K562 (cell line): ENCODE data around the gene H3-3A. TPM values are rescaled to one million over a fixed set of nuclear protein-coding genes. Genes with fewer than 3 reads are reported as not detected.

ENCODE experiments used
- ATF7 ChIP-seq: fragments of 450-650 bp; IDR thresholded peaks from 2 replicates; pipeline ENCODE4 v1.7.1; 2014; ENCODE audit warnings: mild to moderate bottlenecking, moderate library complexity
- BCL6 ChIP-seq: fragments of 250-450 bp; sonication (Bioruptor Pico); IDR thresholded peaks from 2 replicates; pipeline ENCODE4 v1.4.0; 2020
- BRCA1 ChIP-seq, 2 experiments: fragments of 450-650 bp in 1 of 2; sonication (generic) in 1 of 2; formaldehyde crosslinking in 1 of 2; IDR thresholded peaks; 2 replicates each; pipeline versions ENCODE4 v1.5.0 to v1.6.1; 2017 to 2020; ENCODE audit warnings: mild to moderate bottlenecking in 1 of 2, missing genetic modification reagents in 1 of 2
- CEBPG ChIP-seq, 3 experiments: fragments of 200-800 bp in 1 of 3; sonication (Bioruptor generic) in 1 of 3; sonication (generic) in 1 of 3; formaldehyde crosslinking in 1 of 3; IDR thresholded peaks in 2 of 3; conservative IDR thresholded peaks in 1 of 3; 2 replicates each; pipeline versions ENCODE4 v1.6.1 to v1.8.0; 2016 to 2022; ENCODE audit warnings: missing compliant biosample characterization in 2 of 3, missing genetic modification characterization in 2 of 3, mild to moderate bottlenecking in 1 of 3, missing genetic modification reagents in 1 of 3
- CLOCK ChIP-seq: fragments of 250-450 bp; sonication (Bioruptor Pico); IDR thresholded peaks from 2 replicates; pipeline ENCODE4 v1.4.0; 2020; ENCODE audit warnings: mild to moderate bottlenecking, moderate library complexity, borderline replicate concordance
- COPS2 ChIP-seq: fragments of 450-650 bp; conservative IDR thresholded peaks from 2 replicates; pipeline ENCODE4 v1.6.1; 2016; ENCODE audit warnings: mild to moderate bottlenecking, moderate library complexity
- CREB3 ChIP-seq: fragments of 450-650 bp; conservative IDR thresholded peaks from 2 replicates; pipeline ENCODE4 v1.6.1; 2016; ENCODE audit warnings: missing genetic modification characterization, low read depth, mild to moderate bottlenecking, missing compliant biosample characterization, moderate library complexity
- DLX4 ChIP-seq: fragments of 250-450 bp; sonication (Bioruptor Pico); IDR thresholded peaks from 2 replicates; pipeline ENCODE4 v1.6.1; 2021; ENCODE audit warnings: mild to moderate bottlenecking
- FUS ChIP-seq: fragments of 200-400 bp; formaldehyde crosslinking; optimal IDR thresholded peaks from 2 replicates; pipeline ENCODE3; 2017; ENCODE audit warnings: low read depth, low read length
- GTF2A2 ChIP-seq: IDR thresholded peaks from 2 replicates; pipeline ENCODE4 v1.6.1; 2016; ENCODE audit warnings: mild to moderate bottlenecking, missing genetic modification characterization, missing compliant biosample characterization
- GTF2E2 ChIP-seq: fragments of 200-800 bp; sonication (Bioruptor generic); IDR thresholded peaks from 2 replicates; pipeline ENCODE4 v1.6.1; 2016; ENCODE audit warnings: missing genetic modification characterization, missing compliant biosample characterization
- HDAC8 ChIP-seq: fragments of 450-650 bp; IDR thresholded peaks from 2 replicates; pipeline ENCODE4 v1.6.1; 2016; ENCODE audit warnings: mild to moderate bottlenecking, missing genetic modification characterization, moderate library complexity, missing compliant biosample characterization
- HLTF ChIP-seq: fragments of 450-650 bp; IDR thresholded peaks from 2 replicates; pipeline ENCODE4 v1.6.1; 2016
- HNRNPH1 ChIP-seq: fragments of 200-400 bp; formaldehyde crosslinking; optimal IDR thresholded peaks from 2 replicates; pipeline ENCODE3; 2017; ENCODE audit warnings: low read depth, mild to moderate bottlenecking, low read length, moderate library complexity
- MEF2A ChIP-seq: IDR thresholded peaks from 2 replicates; pipeline ENCODE4 v1.6.1; 2011; ENCODE audit warnings: low read depth, mild to moderate bottlenecking, low read length, moderate library complexity; ENCODE audit not compliant: control insufficient read depth
- MTA3 ChIP-seq: fragments of 450-650 bp; formaldehyde crosslinking; IDR thresholded peaks from 2 replicates; pipeline ENCODE4 v1.6.1; 2017; ENCODE audit warnings: mild to moderate bottlenecking, borderline replicate concordance
- NFIC ChIP-seq: fragments of 450-650 bp; IDR thresholded peaks from 2 replicates; pipeline ENCODE4 v1.6.1; 2017; ENCODE audit warnings: mild to moderate bottlenecking, inconsistent platforms
- NONO ChIP-seq, 2 experiments: fragments of 200-400 bp in 1 of 2; fragments of 450-650 bp in 1 of 2; formaldehyde crosslinking in 1 of 2; IDR thresholded peaks; 2 replicates each; pipeline ENCODE4 v1.6.1; 2017; ENCODE audit warnings: low read depth in 2 of 2, mild to moderate bottlenecking in 2 of 2, moderate library complexity in 2 of 2, low read length in 1 of 2
- POLR2AphosphoS2 ChIP-seq: IDR thresholded peaks from 2 replicates; pipeline ENCODE4 v1.6.1; 2012; ENCODE audit warnings: low read length, improper control_type of control experiment
- RCOR1 ChIP-seq, 2 experiments: IDR thresholded peaks; 2 replicates each; pipeline ENCODE4 v1.6.1; 2012; ENCODE audit warnings: low read depth in 2 of 2, low read length in 2 of 2, borderline replicate concordance in 1 of 2, improper control_type of control experiment in 1 of 2
- RFX7 ChIP-seq: fragments of 250-450 bp; sonication (Bioruptor Pico); IDR thresholded peaks from 2 replicates; pipeline ENCODE4 v1.5.1; 2021; ENCODE audit warnings: mild to moderate bottlenecking
- SMARCB1 ChIP-seq: IDR thresholded peaks from 2 replicates; pipeline ENCODE4 v1.6.1; 2011; ENCODE audit warnings: improper control_type of control experiment, low read depth; ENCODE audit not compliant: insufficient read length
- ZNF347 ChIP-seq: fragments of 450-650 bp; formaldehyde crosslinking; IDR thresholded peaks from 2 replicates; pipeline ENCODE4 v1.4.0; 2020; ENCODE audit warnings: low read depth, mild to moderate bottlenecking, moderate library complexity
- ZNF583 ChIP-seq: fragments of 250-450 bp; sonication (Bioruptor Pico); IDR thresholded peaks from 2 replicates; pipeline ENCODE4 v1.4.0; 2020
- ZNF785 ChIP-seq: fragments of 250-450 bp; sonication (Bioruptor Pico); IDR thresholded peaks from 2 replicates; pipeline ENCODE4 v1.4.0; 2020; ENCODE audit warnings: mild to moderate bottlenecking
- ZZZ3 ChIP-seq: fragments of 450-650 bp; IDR thresholded peaks from 2 replicates; pipeline ENCODE4 v1.6.1; 2016; ENCODE audit warnings: antibody characterized with exemption, mild to moderate bottlenecking, moderate library complexity
- polyA plus RNA-seq, 8 experiments: library from polyadenylated mRNA; depleted of rRNA in 4 of 8; stranded (reverse) in 5 of 8; unstranded in 3 of 8; fragments of >200 nt; fragmentation: Nextera tagmentation in 2 of 8; fragmentation: Illumina TruSeq in 1 of 8; extraction: Ambion mirVana in 2 of 8; extraction: Trizol in 1 of 8; gene quantifications; 2 replicates each; pipeline versions ENCODE4 v1.2.1 to v1.2.3, GENCODE V29; 2011 to 2014; ENCODE audit warnings: inconsistent platforms in 1 of 8, missing spikeins in 1 of 8
- total RNA-seq, 7 experiments: library from RNA; depleted of rRNA in 6 of 7; stranded (reverse); fragments of >200 nt in 6 of 7; fragmentation: Illumina TruSeq in 2 of 7; extraction: Trizol in 2 of 7; gene quantifications; 2 replicates each; pipeline versions ENCODE4 v1.2.1 to v1.2.3, GENCODE V29; 2011 to 2021; ENCODE audit warnings: low replicate concordance in 1 of 7

Gene H3-3A
- total and polyA plus RNA-seq, 9 of the 15 experiments (the other 6 are each of a cell fraction or from before 2014, with no cell fraction given) = 426 to 1,083 (median 591) TPM

- TF ChIP-seq ZNF785 (CRISPR knock-in tag) (no peak), GTF2E2 (tag) (peak; percentile 62; the same call in 1 of the 2 replicates), ATF7 (peak; percentile 73; the same call in 1 of the 2 replicates), NONO (IDR thresholded peaks at IDR 0.05; ENCODE audit: low read depth in 2 of 2, low read length in 1 of 2) (peak; percentile 41 to 84; a peak in 3 of 4 replicates), NFIC (no peak; the same call in none of the 2 replicates), RCOR1 (IDR thresholded peaks at IDR 0.05; ENCODE audit: borderline replicate concordance in 1 of 2, low read depth in 2 of 2, low read length in 2 of 2) (no peak), SMARCB1 (no peak), HLTF (no peak), POLR2AphosphoS2 (no peak), DLX4 (CRISPR knock-in tag) (no peak), COPS2 (no peak), CEBPG (CRISPR knock-in tag; IDR thresholded peaks at IDR 0.05) (no peak), CEBPG (tag; conservative IDR thresholded peaks at IDR 0.05 in 1 of 2, IDR thresholded peaks at IDR 0.05 in 1 of 2) (no peak), HNRNPH1 (no peak), ZNF583 (peak; percentile 68; the same call in 1 of the 2 replicates), CLOCK (CRISPR knock-in tag) (no peak; the same call in 1 of the 2 replicates), CREB3 (tag) (no peak), FUS (no peak), MTA3 (peak; percentile 83; the same call in 1 of the 2 replicates), MEF2A (no peak), BRCA1 (IDR thresholded peaks at IDR 0.05) (no peak), BRCA1 (CRISPR knock-in tag; IDR thresholded peaks at IDR 0.05) (no peak), ZZZ3 (no peak), RFX7 (CRISPR knock-in tag) (no peak), HDAC8 (tag) (no peak), ZNF347 (CRISPR knock-in tag) (no peak), BCL6 (CRISPR knock-in tag) (no peak), GTF2A2 (tag) (no peak; the same call in 1 of the 2 replicates)
These were observed at the start of gene H3-3A (continued) for GRCh38 chr1:226062558-226063223.
